ENCODE results near the gene MBNL2.

Gene MBNL2

GRCh38 chr13:97327506-97328221 is 105.5 kb downstream of the MBNL2 start:
- DNase-seq (ENCODE audit: low spot score): no peak

- no peak for DNase-seq (ENCODE audit: low spot score)
These were observed 106.2 kb downstream of the MBNL2 start for GRCh38 chr13:97328222-97328790.

GRCh38 chr13:97329331-97329730 is 107.2 kb downstream of the MBNL2 start:
- no peak for DNase-seq (ENCODE audit: low spot score)

DNA sequence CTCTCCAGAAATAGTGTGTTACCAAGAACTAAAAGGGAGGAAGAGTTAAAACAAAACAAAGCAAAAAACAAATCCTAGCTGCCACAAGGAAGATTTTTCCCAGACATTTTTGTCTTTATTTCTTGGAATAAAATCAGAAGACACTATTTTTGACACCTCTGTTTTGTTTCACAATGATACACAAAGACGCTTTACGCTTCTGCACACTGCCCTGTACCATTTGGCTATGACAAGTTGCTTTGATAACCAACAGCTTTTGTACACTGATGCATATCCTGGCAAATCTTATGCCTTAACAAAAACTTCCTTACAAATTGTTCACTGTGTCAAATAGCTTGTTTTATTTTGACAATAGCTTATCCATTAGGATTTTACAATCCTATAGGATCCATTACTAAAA is 108.3 kb downstream of the MBNL2 start:
- no peak for DNase-seq (ENCODE audit: low spot score)

- DNase-seq (ENCODE audit: low spot score): no peak
These were observed 110.6 kb downstream of the MBNL2 start for GRCh38 chr13:97332742-97333141.

DNA sequence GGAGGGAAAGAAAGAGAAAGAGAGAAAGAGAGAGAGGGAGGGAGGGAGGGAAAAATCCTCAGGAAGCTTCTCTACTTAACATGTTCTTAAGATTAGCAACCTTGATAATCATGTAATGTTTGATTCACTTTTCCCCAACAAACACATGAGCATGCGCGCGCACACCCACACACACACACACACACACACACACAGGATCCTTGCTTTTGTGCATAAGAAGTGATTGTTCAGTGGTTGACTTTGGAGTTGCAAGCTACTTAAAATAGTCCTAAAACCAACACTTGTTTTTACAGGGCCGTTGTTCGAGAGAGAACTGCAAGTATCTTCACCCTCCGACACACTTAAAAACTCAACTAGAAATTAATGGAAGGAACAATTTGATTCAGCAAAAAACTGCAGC is 111.8 kb downstream of the MBNL2 start:
- DNase-seq (ENCODE audit: low spot score): no peak

- no peak for DNase-seq (ENCODE audit: low spot score)
These were observed 112.6 kb downstream of the MBNL2 start for GRCh38 chr13:97334690-97335089.

GRCh38 chr13:97335488-97336134 is 113.5 kb downstream of the MBNL2 start:
- peak; percentile 27 for DNase-seq (ENCODE audit: low spot score)

DNA sequence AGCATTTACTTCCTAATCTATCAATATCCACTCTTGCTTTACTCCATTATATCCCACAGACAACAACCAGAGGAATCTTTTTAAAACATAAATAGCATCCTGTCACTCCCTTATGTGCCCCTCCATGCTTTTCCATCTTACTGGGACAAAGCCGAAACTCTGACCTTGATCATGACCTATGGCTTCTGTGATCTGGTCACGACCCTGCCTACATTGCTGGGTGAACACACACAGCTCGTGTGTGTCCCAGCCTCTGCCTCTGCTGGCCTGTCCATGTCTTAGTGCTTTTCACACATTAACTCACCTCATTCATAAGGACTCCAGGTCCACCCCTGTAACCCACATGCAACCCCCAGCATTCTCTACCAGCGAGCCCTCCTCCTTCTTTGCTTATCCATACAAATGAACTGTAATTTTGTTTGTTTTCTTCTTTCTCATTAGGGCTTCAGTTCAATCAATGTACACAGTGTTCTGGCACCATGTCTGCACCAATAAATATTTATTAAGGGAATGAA is 115.9 kb downstream of the MBNL2 start:
- DNase-seq (ENCODE audit: low spot score): no peak

DNA sequence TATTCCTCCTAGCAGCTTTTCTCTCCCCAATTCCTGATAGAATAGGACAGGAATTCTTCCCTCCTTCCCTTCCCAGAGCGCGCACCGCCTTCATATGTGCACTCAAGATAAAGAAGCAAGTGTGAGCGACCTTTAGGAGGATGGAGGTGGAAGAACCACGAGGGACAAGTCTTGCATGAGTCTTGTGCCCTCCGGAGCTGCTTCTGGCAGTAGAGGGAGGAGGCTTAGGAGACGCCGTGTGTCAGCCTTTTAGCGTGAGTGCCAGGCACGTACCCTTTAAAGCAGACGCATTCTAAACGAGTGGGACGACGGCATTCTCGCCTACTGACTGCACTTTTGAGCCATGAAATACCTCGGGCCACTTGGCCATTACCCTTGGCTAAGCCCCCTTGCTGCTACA is 116.4 kb downstream of the MBNL2 start:
- DNase-seq (ENCODE audit: low spot score): no peak

DNA sequence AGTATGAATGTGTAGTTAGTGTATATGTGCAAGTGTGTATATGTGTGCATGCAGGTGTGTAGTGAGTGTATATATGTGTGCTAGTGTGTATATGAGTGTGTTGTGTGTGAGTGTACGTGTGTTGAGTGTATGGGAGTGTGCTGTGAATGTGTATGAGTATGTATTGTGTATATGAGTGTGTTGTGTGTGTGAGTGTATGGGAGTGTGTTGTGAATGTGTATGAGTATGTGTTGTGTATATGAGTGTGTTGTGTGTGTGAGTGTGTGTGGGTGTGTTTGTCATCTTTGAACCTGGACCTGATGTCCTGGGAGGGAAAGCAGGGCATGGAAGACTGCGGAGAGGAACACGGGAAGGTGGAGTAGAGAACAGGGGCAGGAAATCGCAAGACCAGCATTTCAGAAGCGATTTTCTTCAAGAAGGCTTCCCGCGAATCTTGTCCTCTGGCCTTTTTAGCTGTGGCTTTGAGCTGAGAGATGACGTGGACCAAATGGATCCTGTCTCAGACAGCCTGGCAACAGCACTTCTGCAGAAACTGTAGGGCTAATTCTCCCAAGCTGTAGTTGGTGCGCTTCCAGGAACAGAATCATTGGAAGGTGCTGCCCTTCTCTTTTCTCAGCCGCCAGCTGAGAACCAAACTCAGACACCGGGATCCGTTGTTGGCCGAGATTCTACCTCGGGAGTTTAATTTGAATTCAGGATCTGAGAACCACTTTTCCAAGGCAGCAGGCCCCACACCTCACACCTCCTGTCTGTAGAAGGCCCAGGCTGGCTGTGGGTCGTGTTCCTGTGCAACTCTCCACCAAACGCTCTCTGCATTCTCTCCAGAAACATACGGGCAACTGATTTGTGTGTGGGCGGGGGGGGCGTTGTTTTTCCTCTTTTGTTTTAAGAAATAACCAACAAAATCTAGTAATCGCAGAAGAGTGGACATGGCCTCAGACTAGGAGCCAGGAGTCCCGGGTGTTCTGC is 117.2 kb downstream of the MBNL2 start:
- DNase-seq (ENCODE audit: low spot score): no peak

- no peak for DNase-seq (ENCODE audit: low spot score)
These were observed 118.0 kb downstream of the MBNL2 start for GRCh38 chr13:97339988-97340749.

DNA sequence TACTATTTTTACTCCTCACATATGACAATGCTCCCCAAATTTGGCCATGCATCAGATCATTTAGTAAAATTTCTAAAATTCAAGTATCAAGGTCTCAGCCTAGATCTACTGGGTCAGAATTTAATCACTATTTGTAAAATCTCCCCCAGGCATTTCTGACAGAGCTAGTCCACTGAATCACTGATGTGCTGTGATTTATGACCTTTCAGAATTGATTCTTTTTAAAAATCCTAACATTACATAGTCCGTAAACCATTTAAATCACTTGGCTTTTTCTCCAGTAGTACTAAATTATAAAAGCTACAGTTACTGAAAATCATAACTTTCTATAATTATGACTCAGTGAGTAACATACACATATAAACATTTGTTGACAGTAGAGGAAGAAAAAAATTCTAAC is 119.0 kb downstream of the MBNL2 start:
- DNase-seq (ENCODE audit: low spot score): no peak

GRCh38 chr13:97342136-97342535 is 120.0 kb downstream of the MBNL2 start:
- DNase-seq (ENCODE audit: low spot score): no peak

- no peak for DNase-seq (ENCODE audit: low spot score)
These were observed 120.8 kb downstream of the MBNL2 start for GRCh38 chr13:97342936-97343335.

- DNase-seq (ENCODE audit: low spot score): no peak
These were observed 122.4 kb downstream of the MBNL2 start for GRCh38 chr13:97344265-97345175.

- DNase-seq (ENCODE audit: low spot score): no peak
These were observed 124.0 kb downstream of the MBNL2 start for GRCh38 chr13:97346097-97346496.

DNA sequence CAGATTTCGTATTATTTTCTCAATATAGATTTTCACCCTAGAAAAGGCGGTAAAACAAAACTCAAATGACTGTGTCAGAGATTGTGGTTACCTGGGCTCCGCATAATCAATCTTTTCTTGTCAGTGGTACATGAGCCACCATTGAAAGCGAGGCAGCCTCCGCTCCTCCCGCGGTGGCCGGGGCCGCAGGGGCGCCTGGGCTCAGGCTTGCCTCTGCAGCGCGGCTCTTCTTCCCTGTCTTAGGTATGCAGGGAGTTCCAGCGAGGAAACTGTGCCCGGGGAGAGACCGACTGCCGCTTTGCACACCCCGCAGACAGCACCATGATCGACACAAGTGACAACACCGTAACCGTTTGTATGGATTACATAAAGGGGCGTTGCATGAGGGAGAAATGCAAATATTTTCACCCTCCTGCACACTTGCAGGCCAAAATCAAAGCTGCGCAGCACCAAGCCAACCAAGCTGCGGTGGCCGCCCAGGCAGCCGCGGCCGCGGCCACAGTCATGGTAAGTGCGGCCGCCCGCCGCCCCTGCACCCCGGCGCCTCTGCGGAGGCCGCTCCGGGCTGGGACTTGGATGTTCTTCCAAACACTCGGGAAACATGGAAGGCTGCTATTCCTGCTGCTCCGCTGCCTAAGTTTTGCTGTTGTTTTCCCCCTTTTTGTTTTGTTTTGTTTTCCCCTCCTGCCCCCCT is 124.6 kb downstream of the MBNL2 start:
- no peak for DNase-seq (ENCODE audit: low spot score)

- no peak for DNase-seq (ENCODE audit: low spot score)
These were observed 125.3 kb downstream of the MBNL2 start for GRCh38 chr13:97347255-97347932.

Data from COLO829 (cell line).